Mucosa of stomach (tissue), 1 donor: ENCODE results near the gene NASP.

Experiments
- H3K27me3 ChIP-seq: one replicate; pipeline ENCODE4 v1.7.0; 2013; ENCODE audit warnings: mild to moderate bottlenecking, low read length; ENCODE audit not compliant: control insufficient read depth, insufficient read depth
- H3K36me3 ChIP-seq: one replicate; pipeline ENCODE4 v1.7.0; 2013; ENCODE audit warnings: low read length; ENCODE audit not compliant: control insufficient read depth, insufficient read depth
- H3K4me1 ChIP-seq: one replicate; pipeline ENCODE4 v1.7.0; 2013; ENCODE audit warnings: mild to moderate bottlenecking, low read length; ENCODE audit not compliant: control insufficient read depth, insufficient read depth
- H3K4me3 ChIP-seq: one replicate; pipeline ENCODE4 v1.7.0; 2013; ENCODE audit warnings: low read length
- H3K9ac ChIP-seq: one replicate; pipeline ENCODE4 v1.7.0; 2013; ENCODE audit warnings: mild to moderate bottlenecking, low read length, moderate library complexity
- H3K9me3 ChIP-seq: one replicate; pipeline ENCODE4 v1.7.0; 2013; ENCODE audit warnings: mild to moderate bottlenecking, low read length, moderate library complexity; ENCODE audit not compliant: control insufficient read depth
- donor health status: Pancreatic carcinoma.

The NASP gene

GRCh38 chr1:45623972-45624371 lies 40.1 kb downstream of the NASP start, which contains the start of gene CCDC17:
Gene CCDC17 (minus strand): TSS chr1:45624054. CDS start chr1:45623909, 145 bp downstream.
- Histone ChIP-seq H3K9me3 (no peaks in the 10 kb centered on the region), H3K36me3 (no peaks in the 10 kb centered on the region), H3K27me3 (no peaks in the 10 kb centered on the region), H3K9ac (no peak within 1 kb of the TSS), H3K4me3 (no peak within 1 kb of the TSS), H3K4me1 (no peaks in the 10 kb centered on the region)

DNA sequence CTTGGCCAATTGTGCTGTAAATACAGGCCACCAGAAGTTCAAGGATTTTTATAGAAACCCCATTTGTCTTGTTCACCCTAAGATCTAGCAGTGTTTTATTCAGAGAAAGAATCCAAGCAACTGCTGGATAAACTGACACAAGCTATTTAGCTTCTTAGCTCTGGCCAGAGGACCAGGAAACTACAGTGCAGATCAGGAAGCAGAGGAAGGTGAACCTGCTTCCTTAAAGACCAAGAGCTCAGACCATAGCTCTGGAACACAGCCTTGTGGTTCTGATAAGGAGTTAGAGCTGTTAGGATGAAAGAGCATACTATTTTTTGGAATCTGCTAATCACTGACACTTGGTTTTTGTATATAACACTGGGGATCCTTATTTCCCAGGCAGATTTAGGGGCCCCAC lies 45.2 kb downstream of the NASP start:
- Histone ChIP-seq H3K36me3 (peaks cover 15% of the 10 kb centered on the region), H3K4me3 (no peak overlapping the region), H3K27me3 (no peaks in the 10 kb centered on the region), H3K9ac (no peak overlapping the region), H3K9me3 (no peaks in the 10 kb centered on the region), H3K4me1 (no peaks in the 10 kb centered on the region)

- Histone ChIP-seq H3K27me3 (no peaks in the 10 kb centered on the region), H3K9ac (no peak overlapping the region), H3K36me3 (peaks cover 15% of the 10 kb centered on the region), H3K4me1 (no peaks in the 10 kb centered on the region), H3K4me3 (no peak overlapping the region), H3K9me3 (no peaks in the 10 kb centered on the region)
These were observed 46.6 kb downstream of the NASP start for GRCh38 chr1:45630429-45630828.

- H3K27me3 ChIP-seq = no peaks in the 10 kb centered on the region
- no peak overlapping the region for H3K9ac ChIP-seq
- H3K4me3 ChIP-seq = no peak overlapping the region
- no peaks in the 10 kb centered on the region for H3K9me3 ChIP-seq
- H3K36me3 ChIP-seq = peaks cover 13% of the 10 kb centered on the region
- H3K4me1 ChIP-seq = no peaks in the 10 kb centered on the region
These were observed 51.4 kb downstream of the NASP start for GRCh38 chr1:45635211-45635610.

DNA sequence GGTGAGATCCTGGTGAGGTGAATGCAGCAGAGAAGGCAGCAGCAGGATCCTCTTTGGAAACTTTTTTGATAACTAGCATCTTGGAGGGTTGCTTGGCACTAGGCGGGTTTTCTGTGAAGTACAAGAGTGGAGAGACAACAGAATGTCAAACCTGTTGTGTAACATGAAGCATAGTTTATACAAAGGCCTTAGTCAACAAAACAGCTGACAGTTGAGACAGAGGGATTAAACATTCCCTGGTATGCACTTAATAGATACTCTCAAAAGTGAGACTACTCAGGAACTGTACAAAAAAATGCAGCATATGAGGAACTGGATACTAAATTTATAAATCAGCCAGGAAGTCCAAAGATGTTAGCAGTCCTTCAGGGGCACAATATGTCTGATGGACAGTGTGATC lies 56.5 kb downstream of the NASP start:
- Histone ChIP-seq H3K36me3 (peaks cover 14% of the 10 kb centered on the region), H3K4me1 (peaks cover 10% of the 10 kb centered on the region), H3K4me3 (no peak overlapping the region), H3K9ac (no peak overlapping the region), H3K27me3 (no peaks in the 10 kb centered on the region), H3K9me3 (no peaks in the 10 kb centered on the region)

DNA sequence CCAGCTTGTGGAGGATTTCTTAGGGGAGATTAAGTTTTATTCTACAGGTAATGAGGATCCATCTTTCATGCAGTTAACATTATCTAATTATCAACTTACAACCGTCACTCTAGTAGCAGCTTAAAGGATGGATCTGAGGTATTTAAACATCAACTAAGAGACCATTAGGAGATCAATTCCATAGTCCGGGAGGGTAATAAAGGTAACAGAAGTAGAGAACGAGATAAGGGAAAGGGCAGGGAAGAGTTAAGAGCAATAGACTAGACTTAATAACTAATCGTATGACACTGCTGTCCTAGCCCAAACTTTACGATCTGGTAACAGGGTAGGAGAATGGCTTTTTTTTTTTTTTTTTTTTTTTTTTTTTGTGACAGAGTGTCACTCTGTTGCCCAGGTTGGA lies 59.5 kb downstream of the NASP start:
- Histone ChIP-seq H3K36me3 (peaks cover 8% of the 10 kb centered on the region), H3K4me3 (no peak overlapping the region), H3K9ac (peak overlapping the region; percentile 11), H3K9me3 (no peaks in the 10 kb centered on the region), H3K4me1 (peaks cover 22% of the 10 kb centered on the region), H3K27me3 (no peaks in the 10 kb centered on the region)

DNA sequence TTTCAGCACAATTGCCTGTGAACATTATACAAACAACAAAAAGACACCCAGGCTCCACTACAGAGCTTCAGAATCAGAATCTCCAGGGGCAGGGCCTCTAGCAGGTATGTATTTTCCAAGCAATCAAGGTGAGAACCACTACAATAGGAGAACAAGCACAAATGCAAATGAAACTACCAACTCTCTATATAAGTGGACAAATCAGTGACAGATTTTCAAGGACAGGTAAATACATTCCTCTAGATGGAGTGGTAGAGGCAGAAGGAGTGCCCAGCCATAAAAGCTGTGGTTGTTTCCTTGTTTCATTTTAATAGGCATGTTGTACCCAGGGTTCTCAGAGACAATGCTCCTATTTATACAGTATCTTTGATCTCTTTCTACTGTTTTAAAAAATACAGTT lies 60.1 kb downstream of the NASP start:
- Histone ChIP-seq H3K4me3 (no peak overlapping the region), H3K27me3 (no peaks in the 10 kb centered on the region), H3K9ac (peak overlapping the region; percentile 11), H3K4me1 (peaks cover 25% of the 10 kb centered on the region), H3K9me3 (no peaks in the 10 kb centered on the region), H3K36me3 (peaks cover 8% of the 10 kb centered on the region)

- Histone ChIP-seq H3K36me3 (peaks cover 8% of the 10 kb centered on the region), H3K9ac (peak overlapping the region; percentile 11)
These were observed 60.8 kb downstream of the NASP start for GRCh38 chr1:45644661-45645060.

DNA sequence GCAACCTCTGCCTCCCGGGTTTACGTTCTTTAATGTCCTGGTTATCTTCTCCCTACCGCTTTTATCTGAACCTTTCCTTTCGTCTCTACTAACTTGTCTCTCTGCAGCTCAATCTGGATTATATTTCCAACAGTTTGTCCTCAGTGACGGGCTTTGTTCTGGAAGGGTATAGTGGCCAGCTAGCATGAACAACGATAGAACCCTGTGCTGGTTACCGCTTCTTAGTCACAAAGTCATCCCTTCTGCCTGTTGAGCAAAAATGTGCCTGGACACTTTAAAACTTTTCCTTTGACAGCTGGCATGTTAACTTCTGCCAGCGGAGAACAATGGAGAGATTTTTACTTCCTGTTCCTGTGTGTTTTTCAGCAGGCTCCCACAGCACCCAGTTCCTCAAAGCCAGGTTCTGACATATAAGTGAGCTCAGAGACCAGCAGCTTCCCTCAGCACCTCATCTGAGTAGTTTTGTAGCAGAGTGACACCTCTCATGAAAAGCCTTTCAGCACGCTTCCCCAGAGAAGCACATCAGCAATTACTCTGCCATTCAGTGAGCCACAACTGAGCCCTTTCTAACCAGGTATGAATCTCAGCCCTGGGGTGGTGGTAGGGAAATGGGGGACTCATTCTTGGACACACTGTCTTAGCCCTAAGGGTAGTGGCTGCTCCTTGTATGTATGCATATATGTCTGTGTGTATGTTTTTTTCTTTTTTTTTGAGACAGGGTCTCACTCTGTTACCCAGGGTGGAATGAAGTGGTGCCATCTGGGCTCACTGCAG lies 63.6 kb downstream of the NASP start:
- H3K36me3 ChIP-seq = peaks cover 7% of the 10 kb centered on the region
- peaks cover 25% of the 10 kb centered on the region for H3K4me1 ChIP-seq
- peak overlapping the region; percentile 1 for H3K9ac ChIP-seq
- H3K27me3 ChIP-seq = no peaks in the 10 kb centered on the region
- H3K9me3 ChIP-seq = no peaks in the 10 kb centered on the region
- no peak overlapping the region for H3K4me3 ChIP-seq

More at GRCh38 chr1:45644661-45645060, 60.8 kb downstream of the NASP start:
- no peak overlapping the region for H3K4me3 ChIP-seq
- H3K27me3 ChIP-seq = no peaks in the 10 kb centered on the region
- H3K9me3 ChIP-seq = no peaks in the 10 kb centered on the region
- peaks cover 25% of the 10 kb centered on the region for H3K4me1 ChIP-seq

- Histone ChIP-seq H3K4me1 (peaks cover 12% of the 10 kb centered on the region), H3K4me3 (no peak overlapping the region), H3K9me3 (no peaks in the 10 kb centered on the region), H3K9ac (no peak overlapping the region), H3K36me3 (peaks cover 14% of the 10 kb centered on the region), H3K27me3 (no peaks in the 10 kb centered on the region)
These were observed 70.9 kb downstream of the NASP start for GRCh38 chr1:45654540-45655280.

DNA sequence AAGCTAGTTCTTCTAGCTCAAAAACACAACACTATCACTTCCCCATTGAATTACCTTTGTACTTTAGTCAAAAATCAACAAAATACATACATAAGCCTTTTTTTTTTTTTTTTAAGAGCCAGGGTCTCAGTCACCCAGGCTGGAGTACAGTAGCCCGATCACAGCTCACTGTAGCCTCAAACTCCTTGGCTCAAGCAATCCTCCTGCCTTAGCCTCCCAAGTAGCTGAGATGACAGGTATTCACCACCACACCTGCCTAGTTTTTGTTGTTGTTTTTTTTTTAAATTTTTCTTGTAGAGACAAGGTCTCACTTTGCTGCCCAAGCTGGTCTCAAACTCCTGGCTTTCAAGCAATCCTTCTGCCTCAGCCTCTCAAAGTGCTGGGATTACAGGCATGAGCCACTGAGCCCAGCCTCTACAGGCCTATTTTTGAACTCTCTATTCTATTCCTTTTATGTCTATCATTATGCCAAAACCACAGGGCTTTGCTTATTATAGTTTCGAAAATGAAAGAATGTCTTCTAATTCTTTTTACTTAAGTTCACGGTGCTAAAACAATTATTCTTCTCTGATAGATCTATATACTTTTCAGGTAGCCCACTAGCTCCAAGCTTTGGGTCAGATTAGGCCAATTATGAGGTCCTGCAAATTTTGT lies 72.9 kb downstream of the NASP start:
- Histone ChIP-seq H3K9ac (no peak overlapping the region), H3K9me3 (no peaks in the 10 kb centered on the region), H3K4me3 (no peak overlapping the region), H3K27me3 (no peaks in the 10 kb centered on the region), H3K36me3 (peaks cover 9% of the 10 kb centered on the region), H3K4me1 (peaks cover 12% of the 10 kb centered on the region)

DNA sequence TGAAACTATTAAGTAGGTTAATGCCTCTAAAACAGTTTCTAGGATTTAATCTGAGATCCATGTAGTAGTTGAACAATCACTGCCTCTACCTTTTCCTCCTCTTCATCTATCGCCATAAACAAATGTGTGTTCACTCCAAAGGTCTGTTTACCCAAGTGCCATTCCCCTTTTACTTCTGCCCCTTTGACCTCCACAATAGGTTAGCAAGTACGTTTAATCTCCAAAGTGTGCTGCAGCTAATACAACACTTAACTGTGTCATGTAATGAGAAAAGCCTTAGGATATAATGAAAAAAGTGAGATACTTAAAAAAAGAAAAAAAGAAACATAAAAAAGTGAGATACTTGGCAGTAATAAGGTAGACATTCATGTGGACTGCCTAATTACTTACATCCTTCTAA lies 74.3 kb downstream of the NASP start:
- H3K9me3 ChIP-seq = no peaks in the 10 kb centered on the region
- no peak overlapping the region for H3K9ac ChIP-seq
- no peaks in the 10 kb centered on the region for H3K27me3 ChIP-seq
- peaks cover 9% of the 10 kb centered on the region for H3K36me3 ChIP-seq
- no peak overlapping the region for H3K4me3 ChIP-seq
- peaks cover 12% of the 10 kb centered on the region for H3K4me1 ChIP-seq
